Spinal cord (tissue), 10 donors: ENCODE data around the gene ADAR. TPM values are rescaled to one million over a fixed set of nuclear protein-coding genes. Genes with fewer than 3 reads are reported as not detected.

Source experiments
- DNase-seq, 6 donors: peaks; one replicate each; pipeline versions ENCODE4 v3.0.0 to v3.0.0-alpha.2; 2013 to 2015; ENCODE audit warnings: low spot score in 6 of 6, low read depth in 4 of 6
- H3K27ac ChIP-seq: one replicate; pipeline ENCODE4 v1.5.1; 2013; ENCODE audit warnings: low read depth, low read length, control low read depth
- H3K27me3 ChIP-seq: one replicate; pipeline ENCODE4 v1.6.1; 2013; ENCODE audit warnings: low read length; ENCODE audit not compliant: control insufficient read depth, insufficient read depth
- H3K36me3 ChIP-seq: one replicate; pipeline ENCODE4 v1.6.1; 2013; ENCODE audit warnings: low read length; ENCODE audit not compliant: control insufficient read depth, insufficient read depth
- H3K4me1 ChIP-seq: one replicate; pipeline ENCODE4 v1.6.1; 2013; ENCODE audit warnings: low read length; ENCODE audit not compliant: control insufficient read depth, insufficient read depth
- H3K4me3 ChIP-seq: one replicate; pipeline ENCODE4 v1.5.1; 2013; ENCODE audit warnings: low read depth, low read length, control low read depth
- H3K9me3 ChIP-seq: one replicate; pipeline ENCODE4 v1.6.1; 2013; ENCODE audit warnings: low read length; ENCODE audit not compliant: control insufficient read depth, insufficient read depth
- WGBS: methylation state at CpG from one replicate; pipeline ENCODE4 v1.1.5; 2013; ENCODE audit warnings: missing lambda C conversion rate; ENCODE audit not compliant: insufficient coverage; 5-methylcytosine and 5-hydroxymethylcytosine counted together
- polyA plus RNA-seq, 2 donors: library from polyadenylated mRNA; unstranded; fragments of 120-200 nt; gene quantifications; one replicate each; pipeline ENCODE4 v1.2.1, GENCODE V29; 2013; ENCODE audit not compliant: insufficient read length in 2 of 2
- total RNA-seq, 2 donors: library from RNA; depleted of rRNA in 1 of 2; stranded (reverse); fragments of 120-200 nt in 1 of 2; fragments of >200 nt in 1 of 2; gene quantifications; one replicate each; pipeline versions ENCODE4 v1.2.3 to v1.2.4, GENCODE V29; 2013 to 2014
- donor health status: healthy.

ADAR gene
- total and polyA plus RNA-seq, 4 donors: 106 to 131 (median 119) TPM

DNA sequence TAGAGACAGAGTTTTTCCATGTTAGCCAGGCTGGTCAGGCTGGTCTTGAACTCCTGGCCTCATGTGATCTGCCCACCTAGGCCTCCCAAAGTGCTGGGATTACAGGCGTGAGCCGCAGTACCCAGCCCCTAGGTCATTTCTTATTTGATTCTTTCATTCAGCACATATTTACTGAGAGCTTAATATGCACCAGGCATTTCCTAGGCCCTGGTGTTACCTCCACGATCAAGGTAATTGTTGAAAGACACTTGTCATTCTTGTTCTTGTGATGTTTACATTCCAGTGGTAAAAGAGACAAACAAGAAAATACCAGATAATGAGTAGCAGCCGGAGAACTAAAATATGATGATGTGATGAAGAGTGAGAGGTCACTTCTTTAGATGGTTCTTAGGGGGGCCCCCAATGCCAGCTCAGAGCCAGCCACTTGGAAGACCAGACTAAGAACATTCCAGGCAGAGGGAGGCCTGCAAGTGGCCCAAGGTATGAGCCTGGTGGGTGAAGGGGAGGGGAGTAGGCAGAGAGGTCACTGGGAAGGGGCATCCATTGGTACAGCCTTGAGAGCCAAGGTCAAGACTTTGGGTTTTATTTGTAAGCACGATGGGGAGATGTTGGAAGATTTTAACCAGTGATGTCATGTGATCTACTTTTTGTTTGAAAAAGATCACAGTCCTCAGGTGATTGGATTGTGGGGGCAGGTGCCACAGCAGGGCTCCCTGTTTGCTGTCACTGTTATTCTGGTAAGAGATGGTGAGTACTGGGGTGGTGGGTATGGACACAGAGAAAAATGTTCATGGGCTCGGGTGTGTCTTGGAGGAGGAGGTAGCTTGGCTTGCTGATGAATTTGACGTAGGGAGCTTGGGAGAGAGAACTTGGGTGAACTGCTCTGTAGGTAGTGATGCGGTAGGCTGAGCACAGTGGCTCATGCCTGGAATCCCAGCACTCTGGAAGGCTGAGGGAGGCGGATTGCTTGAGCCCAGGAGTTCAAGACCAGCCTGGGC is 68.2 kb downstream of the ADAR start:
- Histone ChIP-seq H3K36me3 (no peaks in the 10 kb centered on the region), H3K9me3 (no peaks in the 10 kb centered on the region), H3K27ac (no peak overlapping the region), H3K4me1 (no peaks in the 10 kb centered on the region), H3K27me3 (no peaks in the 10 kb centered on the region), H3K4me3 (no peak overlapping the region)
- 91% methylated on average over 6 of the region's 9 CpGs for WGBS
- DNase-seq: no peak

DNA sequence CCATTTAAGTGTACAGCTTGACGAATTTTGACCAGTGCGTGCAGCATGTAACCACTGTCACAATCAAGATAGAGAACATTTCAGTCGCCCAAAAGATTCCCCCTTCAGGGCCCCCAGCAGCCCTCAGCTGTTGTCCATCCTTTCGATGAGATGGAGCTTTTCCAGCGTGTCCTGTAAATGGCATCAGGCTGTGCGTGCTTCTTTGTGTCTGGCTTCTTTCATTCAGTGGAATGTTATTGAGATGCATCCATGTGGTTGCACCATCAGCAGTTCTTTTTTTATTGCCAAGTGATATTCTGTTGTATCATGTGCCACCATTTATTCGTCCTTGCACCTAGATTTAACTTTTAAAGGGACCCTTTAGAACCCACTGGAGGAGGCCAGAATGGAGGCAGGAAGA is 71.4 kb downstream of the ADAR start:
- WGBS: 46% methylated on average over 6 of the region's 7 CpGs
- no peak for DNase-seq
- Histone ChIP-seq H3K4me1 (no peaks in the 10 kb centered on the region), H3K4me3 (no peak overlapping the region), H3K36me3 (no peaks in the 10 kb centered on the region), H3K27me3 (no peaks in the 10 kb centered on the region), H3K27ac (no peak overlapping the region), H3K9me3 (no peaks in the 10 kb centered on the region)

DNA sequence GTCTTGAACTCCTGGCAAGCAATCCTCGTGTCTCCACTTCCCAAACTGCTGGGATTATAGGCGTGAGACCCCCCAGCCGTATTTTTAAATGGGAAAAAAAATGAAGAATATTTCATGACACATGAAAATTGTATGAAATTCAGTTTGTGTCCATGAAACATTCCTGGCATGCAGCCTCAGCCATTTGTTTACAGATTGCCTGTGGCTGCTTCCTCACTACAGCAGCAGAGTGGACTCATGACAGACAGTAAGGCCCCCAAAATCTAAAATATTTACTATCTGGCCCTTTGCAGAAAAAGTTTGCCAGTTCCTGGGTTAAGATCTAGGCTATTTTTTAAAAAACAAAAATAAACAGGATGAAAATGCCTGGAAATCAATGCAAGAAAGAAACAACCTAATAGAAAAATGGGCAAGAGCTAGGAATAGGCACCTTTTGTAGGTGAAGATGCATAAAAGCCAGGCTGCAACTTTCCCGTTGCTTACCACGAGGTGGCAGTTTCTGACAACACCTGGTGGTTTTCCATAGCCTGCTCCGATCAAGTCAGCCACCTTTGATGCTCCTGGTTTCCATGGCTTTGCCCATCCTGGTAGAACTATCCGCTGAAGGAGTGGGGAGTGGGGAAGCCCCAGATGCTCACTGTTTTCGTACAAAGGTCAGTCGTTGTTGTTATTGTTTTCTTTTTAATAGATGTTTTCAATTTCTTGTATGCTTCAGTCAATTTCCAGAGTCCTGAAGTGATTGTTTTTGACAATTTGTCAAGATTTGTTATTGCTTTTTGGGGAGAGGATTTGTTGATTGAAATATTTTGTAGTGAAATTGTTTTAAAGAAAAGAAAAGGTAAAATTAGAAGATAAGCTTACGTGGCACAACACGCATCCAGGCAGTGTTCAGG is 73.8 kb downstream of the ADAR start:
- peak in 2 of 6 donors; percentile 37 to 61 for DNase-seq
- H3K9me3 ChIP-seq: no peaks in the 10 kb centered on the region
- WGBS: 51% methylated on average over 9 of the region's 11 CpGs
- H3K27me3 ChIP-seq: no peaks in the 10 kb centered on the region
- H3K4me3 ChIP-seq: no peak overlapping the region
- no peaks in the 10 kb centered on the region for H3K4me1 ChIP-seq
- no peaks in the 10 kb centered on the region for H3K36me3 ChIP-seq
- no peak overlapping the region for H3K27ac ChIP-seq

Other genes with a start within 250 kb of the ADAR start
- gene IL6R, start 202.8 kb downstream of the ADAR start, total RNA-seq: 1 to 10 TPM; 5.8 to 7.3 TPM
- gene IL6R, start 202.8 kb downstream of the ADAR start, polyA plus RNA-seq: 1 to 10 TPM; 3.8 to 4.9 TPM
- 1 to 10 TPM in 1 of 2 donors, under 1 TPM in 1; 0.40 to 1.4 TPM for gene TDRD10, start 106.0 kb downstream of the ADAR start, total RNA-seq
- gene TDRD10, start 106.0 kb downstream of the ADAR start, polyA plus RNA-seq: 1 to 10 TPM; 1.5 to 3.1 TPM
- 10 to 100 TPM in 1 of 2 donors, 1 to 10 TPM in 1; 5.2 to 10.5 TPM for gene SHE, start 105.8 kb downstream of the ADAR start, total RNA-seq
- 1 to 10 TPM; 3.7 to 6.7 TPM for gene SHE, start 105.8 kb downstream of the ADAR start, polyA plus RNA-seq
- gene UBE2Q1, start 49.5 kb downstream of the ADAR start, total RNA-seq: 10 to 100 TPM; 21.1 to 41.3 TPM
- 100 to 1,000 TPM; 103 to 111 TPM for gene UBE2Q1, start 49.5 kb downstream of the ADAR start, polyA plus RNA-seq
- gene CHRNB2, start 40.4 kb downstream of the ADAR start, total RNA-seq: 10 to 100 TPM in 1 of 2 donors, 1 to 10 TPM in 1; 5.8 to 14.9 TPM
- 10 to 100 TPM; 23.3 to 24.1 TPM for gene CHRNB2, start 40.4 kb downstream of the ADAR start, polyA plus RNA-seq